K562 (cell line): Measurements from ENCODE around the gene HTR2B.

Experiments
- CHD2 ChIP-seq: IDR thresholded peaks from 2 replicates; pipeline ENCODE4 v1.6.1; 2011; ENCODE audit warnings: low read depth, low read length
- ESRRA ChIP-seq: fragments of 450-650 bp; IDR thresholded peaks from 2 replicates; pipeline ENCODE4 v1.6.1; 2014; ENCODE audit warnings: low read depth, mild to moderate bottlenecking, moderate library complexity, borderline replicate concordance
- EZH2 ChIP-seq: IDR thresholded peaks from 2 replicates; pipeline ENCODE4 v1.6.1; 2012; ENCODE audit warnings: low read depth, mild to moderate bottlenecking, inconsistent platforms, low read length, borderline replicate concordance
- KLF1 ChIP-seq: fragments of 450-650 bp; IDR thresholded peaks from 2 replicates; pipeline ENCODE4 v1.6.1; 2016; ENCODE audit warnings: missing genetic modification characterization, missing compliant biosample characterization
- POLR2A ChIP-seq: fragments of 450-650 bp; conservative IDR thresholded peaks from 2 replicates; pipeline ENCODE4 v1.6.1; 2016
- RBM39 ChIP-seq: fragments of 200-400 bp; formaldehyde crosslinking; optimal IDR thresholded peaks from 2 replicates; pipeline ENCODE3; 2018; ENCODE audit warnings: low read depth, low read length
- TARDBP ChIP-seq: fragments of 450-650 bp; IDR thresholded peaks from 2 replicates; pipeline ENCODE4 v1.6.1; 2016
- ZNF282 ChIP-seq: sonication (generic); formaldehyde crosslinking; IDR thresholded peaks from 2 replicates; pipeline ENCODE4 v1.8.1; 2023; ENCODE audit warnings: missing genetic modification reagents
- ZNF311 ChIP-seq: fragments of 250-450 bp; sonication (Bioruptor Pico); IDR thresholded peaks from 2 replicates; pipeline ENCODE4 v1.4.0; 2020; ENCODE audit warnings: mild to moderate bottlenecking, moderate library complexity
- TF ChIP-seq, protein P1 (sequence below), 3 experiments: IDR thresholded peaks in 2 of 3; conservative IDR thresholded peaks in 1 of 3; 2 replicates each; pipeline ENCODE4 v1.5.1; 2011 to 2012; ENCODE audit warnings: low read length in 3 of 3, mild to moderate bottlenecking in 3 of 3, control low read depth in 2 of 3, improper control_type of control experiment in 1 of 3, inconsistent platforms in 1 of 3, low read depth in 1 of 3, mixed read lengths in 1 of 3, moderate library complexity in 1 of 3; ENCODE audit not compliant: insufficient read depth in 2 of 3
- TF ChIP-seq, protein P2 (sequence below), 2 experiments: fragments of 450-650 bp in 1 of 2; sonication (generic) in 1 of 2; formaldehyde crosslinking in 1 of 2; IDR thresholded peaks in 1 of 2; conservative IDR thresholded peaks in 1 of 2; 2 replicates each; pipeline versions ENCODE4 v1.6.1 to v1.8.1; 2016 to 2023; ENCODE audit warnings: mild to moderate bottlenecking in 2 of 2, moderate library complexity in 2 of 2, inconsistent platforms in 1 of 2, missing genetic modification reagents in 1 of 2

DNA sequence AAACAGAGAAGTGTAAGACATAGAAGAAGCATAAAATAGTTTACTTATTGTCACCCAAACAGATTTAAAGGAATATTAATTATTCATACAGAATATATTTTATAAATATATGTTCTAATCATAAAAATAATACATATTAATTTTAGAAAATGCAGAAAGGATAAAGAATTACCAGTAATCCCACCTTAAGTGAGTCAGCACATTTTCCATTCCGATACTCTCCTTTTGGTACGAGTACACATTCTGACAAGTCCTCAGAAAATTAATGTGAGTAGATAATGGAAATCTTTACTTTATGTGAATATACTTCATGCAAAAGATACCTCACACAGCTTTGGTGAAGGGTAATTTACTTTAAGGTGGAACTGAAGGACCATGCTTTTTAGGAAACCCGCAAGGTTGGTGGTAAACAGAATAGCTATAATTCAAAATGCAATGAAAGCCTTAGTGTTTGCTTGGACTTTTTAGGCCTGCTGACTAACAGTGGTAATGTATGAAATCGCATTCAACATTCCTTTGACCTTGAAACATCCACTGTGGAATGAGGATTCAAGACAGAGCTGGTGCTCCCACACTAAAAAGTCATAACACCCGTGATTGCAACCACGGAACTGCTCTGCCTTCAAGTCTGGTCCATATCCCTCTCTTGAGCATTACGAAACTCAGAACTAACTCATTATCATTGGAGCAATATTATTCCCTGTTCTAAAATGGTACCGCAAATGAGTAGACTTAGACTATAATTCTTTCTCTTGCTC is 28.1 kb upstream of the HTR2B start:
- TF ChIP-seq, protein P1, sequence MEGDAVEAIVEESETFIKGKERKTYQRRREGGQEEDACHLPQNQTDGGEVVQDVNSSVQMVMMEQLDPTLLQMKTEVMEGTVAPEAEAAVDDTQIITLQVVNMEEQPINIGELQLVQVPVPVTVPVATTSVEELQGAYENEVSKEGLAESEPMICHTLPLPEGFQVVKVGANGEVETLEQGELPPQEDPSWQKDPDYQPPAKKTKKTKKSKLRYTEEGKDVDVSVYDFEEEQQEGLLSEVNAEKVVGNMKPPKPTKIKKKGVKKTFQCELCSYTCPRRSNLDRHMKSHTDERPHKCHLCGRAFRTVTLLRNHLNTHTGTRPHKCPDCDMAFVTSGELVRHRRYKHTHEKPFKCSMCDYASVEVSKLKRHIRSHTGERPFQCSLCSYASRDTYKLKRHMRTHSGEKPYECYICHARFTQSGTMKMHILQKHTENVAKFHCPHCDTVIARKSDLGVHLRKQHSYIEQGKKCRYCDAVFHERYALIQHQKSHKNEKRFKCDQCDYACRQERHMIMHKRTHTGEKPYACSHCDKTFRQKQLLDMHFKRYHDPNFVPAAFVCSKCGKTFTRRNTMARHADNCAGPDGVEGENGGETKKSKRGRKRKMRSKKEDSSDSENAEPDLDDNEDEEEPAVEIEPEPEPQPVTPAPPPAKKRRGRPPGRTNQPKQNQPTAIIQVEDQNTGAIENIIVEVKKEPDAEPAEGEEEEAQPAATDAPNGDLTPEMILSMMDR (IDR thresholded peaks at IDR 0.05 in 2 of 3, conservative IDR thresholded peaks at IDR 0.05 in 1 of 3; ENCODE audit: insufficient read depth in 2 of 3, low read depth in 1 of 3, low read length in 3 of 3), result no peak
- TF ChIP-seq KLF1, result no peak
- no peak for TF ChIP-seq RBM39
- no peak for TF ChIP-seq ESRRA
- no peak for TF ChIP-seq TARDBP
- TF ChIP-seq CHD2, result no peak
- no peak for TF ChIP-seq ZNF282 (CRISPR knock-in tag)
- TF ChIP-seq, protein P2, sequence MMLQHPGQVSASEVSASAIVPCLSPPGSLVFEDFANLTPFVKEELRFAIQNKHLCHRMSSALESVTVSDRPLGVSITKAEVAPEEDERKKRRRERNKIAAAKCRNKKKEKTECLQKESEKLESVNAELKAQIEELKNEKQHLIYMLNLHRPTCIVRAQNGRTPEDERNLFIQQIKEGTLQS (IDR thresholded peaks at IDR 0.05), result no peak
- TF ChIP-seq, protein P2 (CRISPR knock-in tag; conservative IDR thresholded peaks at IDR 0.05), result no peak
- no peak for TF ChIP-seq EZH2
- no peak for TF ChIP-seq ZNF311
- TF ChIP-seq POLR2A, result no peak
